Heart left ventricle (tissue), 13 donors: Measurements from ENCODE around the gene CERS1.
A peak's percentile ranks its signal among the peaks of the same experiment; 100 is the strongest.

Source experiments
- POLR2A ChIP-seq, 2 donors: fragments of 450-650 bp; IDR thresholded peaks; one replicate each; pipeline ENCODE4 v1.6.1; 2017; ENCODE audit warnings: antibody characterized with exemption in 2 of 2, mild to moderate bottlenecking in 2 of 2, moderate library complexity in 2 of 2
- TF ChIP-seq, protein P1 (sequence below), 12 donors: fragments of 200-600 bp; sonication (generic) in 4 of 12; IDR thresholded peaks; one replicate each; pipeline versions ENCODE4 v1.5.0 to v1.8.0; 2018 to 2022; ENCODE audit warnings: antibody characterized with exemption in 12 of 12, mild to moderate bottlenecking in 5 of 12
- donor health status: ischemic (EF 13 %, LVEDD 7.1; RV severe dilation, severe dysfunction).
- donor health status: DM: no; HTN: yes; CAD: no.
- donor health status: DM: no; HTN: no; CAD: no.
- donor health status: ischemic (EF 25% LVEDD 6.9; RV normal size, moderate dysfunction).
- donor health status: ischemic (EF 25% LVEDD 5.7; RV mildly dilated, moderate dysfunction).
- donor health status: ischemic (EF 35%, LVEDD 5.7; RV mildly dilated, moderate dysfunction).
- donor health status: nonischemic (EF 11% LVEDD 7.7; RV severe dilation, severe dysfunction).
- donor health status: DM: yes; HTN: yes; CAD: no.
- donor health status: PGD.
- donor health status: ischemic (EF 29% LVEDD 5.4; RV normal size, mild dysfunction).
- donor health status: nonischemic (EF 23%, LVEDD 6.1; RV moderate dilation, normal function).

DNA sequence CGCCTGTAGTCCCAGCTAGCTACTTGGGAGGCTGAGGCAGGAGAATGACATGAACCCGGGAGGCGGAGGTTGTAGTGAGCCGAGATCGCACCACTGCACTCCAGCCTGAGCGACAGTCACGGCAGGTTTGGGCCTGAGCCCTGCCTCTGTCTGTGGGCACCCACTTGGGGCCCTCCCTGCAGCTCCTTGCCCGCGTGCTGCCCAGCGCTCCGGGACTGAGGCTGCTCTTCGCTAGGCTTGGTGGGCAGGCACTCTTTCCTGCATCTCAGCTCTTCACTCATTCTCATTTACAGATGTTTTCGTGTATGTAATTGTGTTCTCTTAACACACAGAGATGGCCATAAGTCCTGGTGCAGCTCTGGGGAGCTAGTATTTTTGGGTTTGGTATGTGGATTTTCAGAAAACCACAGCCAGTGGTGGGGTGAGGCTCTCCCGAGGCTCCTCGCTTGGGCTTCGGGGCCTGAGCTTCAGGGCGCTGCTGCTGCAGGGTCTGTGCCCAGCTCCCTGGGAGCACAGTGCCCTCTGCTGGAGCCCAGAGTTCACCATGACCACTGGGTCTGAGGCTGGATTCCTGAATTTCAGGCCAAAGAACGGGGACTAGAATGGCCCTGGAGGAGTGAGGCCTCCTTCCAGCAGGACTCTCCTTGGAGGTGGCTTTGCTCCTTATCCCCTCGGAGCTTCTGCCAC is 49.0 kb downstream of the CERS1 start:
- TF ChIP-seq, protein P1, sequence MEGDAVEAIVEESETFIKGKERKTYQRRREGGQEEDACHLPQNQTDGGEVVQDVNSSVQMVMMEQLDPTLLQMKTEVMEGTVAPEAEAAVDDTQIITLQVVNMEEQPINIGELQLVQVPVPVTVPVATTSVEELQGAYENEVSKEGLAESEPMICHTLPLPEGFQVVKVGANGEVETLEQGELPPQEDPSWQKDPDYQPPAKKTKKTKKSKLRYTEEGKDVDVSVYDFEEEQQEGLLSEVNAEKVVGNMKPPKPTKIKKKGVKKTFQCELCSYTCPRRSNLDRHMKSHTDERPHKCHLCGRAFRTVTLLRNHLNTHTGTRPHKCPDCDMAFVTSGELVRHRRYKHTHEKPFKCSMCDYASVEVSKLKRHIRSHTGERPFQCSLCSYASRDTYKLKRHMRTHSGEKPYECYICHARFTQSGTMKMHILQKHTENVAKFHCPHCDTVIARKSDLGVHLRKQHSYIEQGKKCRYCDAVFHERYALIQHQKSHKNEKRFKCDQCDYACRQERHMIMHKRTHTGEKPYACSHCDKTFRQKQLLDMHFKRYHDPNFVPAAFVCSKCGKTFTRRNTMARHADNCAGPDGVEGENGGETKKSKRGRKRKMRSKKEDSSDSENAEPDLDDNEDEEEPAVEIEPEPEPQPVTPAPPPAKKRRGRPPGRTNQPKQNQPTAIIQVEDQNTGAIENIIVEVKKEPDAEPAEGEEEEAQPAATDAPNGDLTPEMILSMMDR (IDR thresholded peaks at IDR 0.05), result peak; percentile 76 to 94 (median 87)
- TF ChIP-seq POLR2A (IDR thresholded peaks at IDR 0.05), result no peak
